SK-N-MC (cell line): Measurements from ENCODE around the gene UBAP1L.
"Not testable (repeated sequence)": the region's sequence is repeated elsewhere in the genome, so short reads cannot be mapped to it uniquely, and the experiment has no call there.

Experiments used
- DNase-seq: peaks from one replicate; pipeline ENCODE4 v3.0.0-alpha.2; 2011; ENCODE audit warnings: low read depth, low spot score
- H3K27ac ChIP-seq: fragments of 200-600 bp; sonication (generic); 2 replicates; pipeline ENCODE4 v1.5.1; 2016; ENCODE audit warnings: mixed run types
- H3K36me3 ChIP-seq: fragments of 200-600 bp; sonication (generic); 2 replicates; pipeline ENCODE4 v1.6.1; 2017; ENCODE audit warnings: antibody characterized with exemption, low read length, mixed read lengths; ENCODE audit not compliant: insufficient read depth
- H3K4me3 ChIP-seq: fragments of 200-600 bp; sonication (generic); 2 replicates; pipeline ENCODE4 v1.5.1; 2016
- H3K9ac ChIP-seq: fragments of 200-600 bp; sonication (generic); 2 replicates; pipeline ENCODE4 v1.8.0; 2017; ENCODE audit warnings: mixed run types, mixed read lengths; ENCODE audit not compliant: insufficient read length
- H3K9me3 ChIP-seq: fragments of 200-600 bp; sonication (generic); 2 replicates; pipeline ENCODE4 v1.6.1; 2017; ENCODE audit warnings: low read depth, mild to moderate bottlenecking, antibody characterized with exemption, low read length, moderate library complexity, mixed read lengths
- EZH2 ChIP-seq: fragments of 200-600 bp; sonication (generic); IDR thresholded peaks from one replicate; pipeline ENCODE4 v1.6.1; 2017; ENCODE audit warnings: antibody characterized with exemption
- FOXP2 ChIP-seq: optimal IDR thresholded peaks from 2 replicates; pipeline ENCODE3; 2011; ENCODE audit warnings: mild to moderate bottlenecking, moderate library complexity; ENCODE audit not compliant: insufficient read depth; ENCODE audit errors: extremely low read length, control extremely low read depth
- POLR2AphosphoS5 ChIP-seq: IDR thresholded peaks from 2 replicates; pipeline ENCODE4 v1.6.1; 2012; ENCODE audit warnings: mild to moderate bottlenecking, low read depth, low read length, borderline replicate concordance

The UBAP1L gene

DNA sequence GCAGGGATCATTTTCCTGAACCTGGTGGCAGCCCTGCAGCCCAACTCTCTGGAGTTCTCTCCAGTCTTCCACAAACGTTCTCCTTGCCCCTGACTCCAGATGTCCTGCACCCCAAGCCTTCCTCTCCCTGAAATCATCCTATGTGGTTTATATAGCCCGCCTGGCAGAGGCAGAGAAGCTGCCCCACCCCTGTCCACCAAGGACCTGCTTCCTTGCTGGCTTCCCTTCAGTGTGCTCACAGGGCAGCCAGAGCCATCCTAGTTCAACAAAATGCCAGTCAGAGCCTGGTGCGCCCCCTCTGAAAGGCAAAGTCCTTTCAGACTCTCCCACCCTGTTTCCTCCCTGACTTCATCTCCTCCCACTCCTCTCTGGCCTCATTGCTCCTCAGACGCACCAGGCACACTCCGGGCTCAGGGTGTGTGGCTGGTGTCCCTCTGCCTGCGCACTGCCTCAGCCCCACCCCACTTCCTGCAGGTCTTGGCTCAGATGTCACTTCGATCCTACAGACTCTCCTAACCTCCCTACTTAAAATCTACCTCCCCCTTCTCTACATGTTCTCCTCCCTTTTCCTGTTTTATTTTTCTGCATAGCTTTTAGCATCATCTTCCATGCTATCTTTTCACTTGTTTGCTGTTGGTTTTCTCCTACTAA, 32.6 kb downstream of the UBAP1L start:
- no peaks in the 10 kb centered on the region for H3K36me3 ChIP-seq
- no peak for DNase-seq
- H3K9me3 ChIP-seq, result no peaks in the 10 kb centered on the region
- no peak overlapping the region for H3K9ac ChIP-seq
- H3K4me3 ChIP-seq, result no peak overlapping the region
- no peak overlapping the region for H3K27ac ChIP-seq
- no peak for TF ChIP-seq FOXP2
- TF ChIP-seq EZH2, result no peak
- no peak for TF ChIP-seq POLR2AphosphoS5

DNA sequence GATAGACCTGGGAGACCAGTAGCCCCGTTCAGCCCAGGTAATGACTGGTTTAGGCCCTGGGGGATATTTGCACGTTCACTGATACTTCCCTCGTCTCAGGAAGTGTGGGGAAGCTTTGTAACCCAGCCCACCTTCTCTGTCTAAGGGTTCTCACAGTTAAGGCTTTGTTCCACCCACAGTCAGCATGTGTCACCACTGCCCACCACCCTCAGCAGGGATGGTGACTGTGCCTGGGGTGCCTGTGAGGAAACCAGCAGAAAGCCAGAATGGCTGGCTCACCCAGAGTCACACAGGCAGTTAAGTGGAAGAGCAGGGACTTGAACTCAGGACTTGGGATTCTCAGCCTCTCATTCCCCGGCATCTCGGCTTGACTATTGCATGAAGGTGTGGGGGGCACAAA, 33.2 kb downstream of the UBAP1L start:
- Histone ChIP-seq H3K4me3 (no peak overlapping the region), H3K36me3 (no peaks in the 10 kb centered on the region), H3K9me3 (no peaks in the 10 kb centered on the region), H3K9ac (no peak overlapping the region), H3K27ac (no peak overlapping the region)
- TF ChIP-seq POLR2AphosphoS5, result no peak
- TF ChIP-seq EZH2, result no peak
- TF ChIP-seq FOXP2, result no peak
- DNase-seq, result no peak

DNA sequence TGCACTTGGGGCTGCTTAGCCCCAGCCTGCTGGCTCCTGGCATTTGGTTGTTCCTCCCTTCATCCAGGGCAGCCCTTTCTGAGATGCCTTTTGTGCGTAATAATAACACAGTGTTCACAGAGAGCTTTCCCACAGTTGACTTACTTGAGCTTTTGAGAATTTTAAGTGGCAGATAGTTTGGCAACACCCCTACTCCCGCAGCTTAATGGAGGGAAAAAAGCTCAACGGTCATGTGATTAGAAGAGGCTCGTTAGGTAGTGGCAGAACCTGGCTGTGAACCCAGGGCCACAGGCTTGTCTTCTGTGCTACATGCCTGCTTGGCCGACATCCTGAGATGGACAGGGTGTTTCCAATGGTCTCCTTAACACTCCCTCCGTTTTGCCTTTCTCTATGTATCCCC, 33.7 kb downstream of the UBAP1L start:
- no peak overlapping the region for H3K27ac ChIP-seq
- DNase-seq, result no peak
- no peaks in the 10 kb centered on the region for H3K36me3 ChIP-seq
- H3K9ac ChIP-seq, result no peak overlapping the region
- H3K4me3 ChIP-seq, result no peak overlapping the region
- no peak for TF ChIP-seq FOXP2
- TF ChIP-seq POLR2AphosphoS5, result no peak
- no peak for TF ChIP-seq EZH2
- H3K9me3 ChIP-seq, result no peaks in the 10 kb centered on the region

DNA sequence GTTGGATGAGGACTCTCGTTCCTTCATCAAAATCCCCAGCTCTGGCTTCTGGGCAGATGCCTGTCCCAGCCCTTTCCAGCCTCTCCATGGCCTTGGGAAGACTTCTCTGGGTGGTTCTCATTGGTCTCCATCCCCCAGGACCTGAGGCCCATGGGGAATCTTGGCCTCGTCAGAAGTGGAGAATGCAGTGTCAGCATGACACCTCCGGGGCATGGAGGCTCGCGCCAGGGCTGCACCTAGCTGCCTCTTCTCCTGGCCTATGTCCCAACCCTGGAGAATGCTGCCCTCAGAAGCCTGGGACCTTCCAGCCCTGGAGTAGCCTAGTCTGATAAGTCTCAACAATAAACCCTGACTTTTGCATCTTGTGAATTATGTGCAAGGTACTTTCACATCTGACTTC, 35.4 kb downstream of the UBAP1L start:
- Histone ChIP-seq H3K4me3 (no peak overlapping the region), H3K36me3 (no peaks in the 10 kb centered on the region), H3K9me3 (no peaks in the 10 kb centered on the region), H3K9ac (no peak overlapping the region), H3K27ac (no peak overlapping the region)
- no peak for TF ChIP-seq EZH2
- TF ChIP-seq POLR2AphosphoS5, result no peak
- TF ChIP-seq FOXP2, result no peak
- DNase-seq, result no peak

DNA sequence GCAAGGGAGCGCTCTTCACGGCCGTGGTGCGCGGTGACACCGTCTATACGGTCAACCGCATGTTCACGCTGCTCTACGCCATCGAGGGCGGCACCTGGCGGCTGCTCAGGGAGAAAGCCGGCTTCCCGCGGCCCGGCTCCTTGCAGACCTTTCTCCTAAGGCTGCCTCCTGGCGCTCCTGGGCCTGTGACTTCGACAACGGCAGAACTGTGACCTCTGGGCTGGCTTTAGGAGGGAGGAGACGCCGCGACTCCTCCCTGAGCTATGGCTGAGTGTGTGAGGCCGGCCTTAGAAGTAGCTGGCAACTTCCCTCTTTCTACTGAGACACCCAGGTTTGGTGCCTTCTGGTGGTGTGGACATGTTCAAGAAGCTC, 37.0 kb downstream of the UBAP1L start:
- Histone ChIP-seq H3K9me3 (no peaks in the 10 kb centered on the region), H3K36me3 (no peaks in the 10 kb centered on the region), H3K9ac (no peak overlapping the region), H3K4me3 (no peak overlapping the region), H3K27ac (no peak overlapping the region)
- no peak for TF ChIP-seq FOXP2
- no peak for TF ChIP-seq EZH2
- no peak for TF ChIP-seq POLR2AphosphoS5
- no peak for DNase-seq

DNA sequence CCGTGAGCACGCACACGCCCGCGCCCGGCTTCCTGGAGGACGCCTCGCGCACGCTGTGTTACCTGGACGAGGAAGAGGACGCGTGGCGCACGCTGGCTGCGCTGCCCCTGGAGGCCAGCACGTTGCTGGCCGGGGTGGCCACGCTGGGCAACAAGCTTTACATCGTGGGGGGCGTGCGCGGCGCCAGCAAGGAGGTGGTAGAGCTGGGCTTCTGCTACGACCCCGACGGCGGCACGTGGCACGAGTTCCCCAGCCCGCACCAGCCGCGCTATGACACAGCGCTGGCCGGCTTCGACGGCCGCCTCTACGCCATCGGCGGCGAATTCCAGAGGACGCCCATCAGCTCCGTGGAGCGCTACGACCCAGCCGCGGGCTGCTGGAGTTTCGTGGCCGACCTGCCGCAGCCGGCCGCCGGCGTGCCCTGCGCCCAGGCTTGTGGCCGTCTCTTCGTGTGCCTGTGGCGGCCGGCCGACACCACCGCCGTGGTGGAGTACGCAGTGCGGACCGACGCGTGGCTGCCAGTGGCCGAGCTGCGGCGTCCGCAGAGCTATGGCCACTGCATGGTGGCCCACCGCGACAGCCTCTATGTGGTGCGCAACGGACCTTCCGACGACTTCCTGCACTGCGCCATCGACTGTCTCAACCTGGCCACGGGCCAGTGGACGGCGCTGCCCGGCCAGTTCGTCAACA, 37.6 kb downstream of the UBAP1L start:
- no peak for TF ChIP-seq EZH2
- no peak for TF ChIP-seq POLR2AphosphoS5
- no peak for TF ChIP-seq FOXP2
- Histone ChIP-seq H3K36me3 (no peaks in the 10 kb centered on the region), H3K9ac (no peak overlapping the region), H3K9me3 (no peaks in the 10 kb centered on the region), H3K27ac (no peak overlapping the region), H3K4me3 (no peak overlapping the region)
- no peak for DNase-seq

DNA sequence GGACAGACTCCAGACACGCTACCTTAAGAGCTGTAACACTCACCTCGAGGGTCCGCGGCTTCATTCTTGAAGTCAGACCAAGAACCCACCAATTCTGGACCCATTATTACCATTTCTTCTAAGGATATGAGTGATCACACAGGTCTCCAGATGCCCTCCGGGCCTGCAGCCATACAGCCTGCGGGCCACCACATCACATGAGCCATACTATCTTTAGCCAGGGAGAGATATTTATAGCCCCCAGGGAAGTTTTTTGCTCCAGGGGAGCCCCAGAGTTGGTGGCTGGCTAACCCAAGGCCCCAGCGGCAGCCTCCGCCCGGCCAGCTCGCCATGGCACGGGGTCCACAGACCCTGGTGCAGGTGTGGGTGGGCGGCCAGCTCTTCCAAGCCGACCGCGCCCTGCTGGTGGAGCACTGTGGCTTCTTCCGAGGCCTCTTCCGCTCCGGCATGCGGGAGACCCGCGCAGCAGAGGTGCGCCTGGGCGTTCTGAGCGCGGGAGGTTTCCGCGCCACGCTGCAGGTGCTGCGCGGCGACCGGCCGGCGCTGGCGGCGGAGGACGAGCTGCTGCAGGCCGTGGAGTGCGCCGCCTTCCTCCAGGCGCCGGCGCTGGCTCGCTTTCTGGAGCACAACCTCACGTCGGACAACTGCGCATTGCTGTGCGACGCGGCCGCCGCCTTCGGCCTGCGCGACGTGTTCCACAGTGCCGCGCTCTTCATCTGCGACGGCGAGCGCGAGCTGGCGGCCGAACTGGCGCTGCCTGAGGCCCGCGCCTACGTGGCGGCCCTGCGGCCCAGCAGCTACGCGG, 38.3 kb downstream of the UBAP1L start, which contains the start of gene KBTBD13:
Gene KBTBD13 (plus strand): TSS at position 261 of the 805 bp plus-strand sequence. CDS start 70 bp downstream, at position 331.
- Histone ChIP-seq H3K4me3 (no peak within 1 kb of the TSS), H3K27ac (no peak within 1 kb of the TSS), H3K36me3 (no peaks in the 10 kb centered on the region), H3K9me3 (no peaks in the 10 kb centered on the region), H3K9ac (no peak within 1 kb of the TSS)
- DNase-seq, result no peak
- TF ChIP-seq POLR2AphosphoS5 (no peak), EZH2 (no peak), FOXP2 (no peak)

DNA sequence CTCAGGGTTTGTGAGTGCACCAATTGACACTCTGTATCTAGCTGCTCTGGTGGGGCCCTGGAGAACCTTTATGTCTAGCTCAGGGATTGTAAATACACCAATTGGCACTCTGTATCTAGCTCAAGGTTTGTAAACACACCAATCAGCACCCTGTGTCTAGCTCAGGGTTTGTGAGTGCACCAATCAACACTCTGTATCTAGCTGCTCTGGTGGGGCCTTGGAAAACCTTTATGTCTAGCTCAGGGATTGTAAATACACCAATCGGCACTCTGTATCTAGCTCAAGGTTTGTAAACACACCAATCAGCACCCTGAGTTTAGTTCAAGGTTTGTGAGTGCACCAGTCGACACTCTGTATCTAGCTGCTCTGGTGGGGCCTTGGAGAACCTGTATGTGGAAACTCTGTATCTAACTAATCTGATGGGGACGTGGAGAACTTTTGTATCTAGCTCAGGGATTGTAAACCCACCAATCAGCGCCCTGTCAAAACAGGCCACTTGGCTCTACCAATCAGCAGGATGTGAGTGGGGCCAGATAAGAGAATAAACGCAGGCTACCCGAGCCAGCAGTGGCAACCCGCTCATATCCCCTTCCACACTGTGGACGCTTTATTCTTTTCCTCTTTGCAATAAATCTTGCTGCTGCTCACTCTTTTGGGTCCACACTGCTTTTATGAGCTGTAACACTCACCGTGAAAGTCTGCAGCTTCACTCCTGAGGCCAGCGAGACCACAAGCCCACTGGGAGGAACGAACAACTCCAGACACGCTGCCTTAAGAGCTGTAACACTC, 39.2 kb downstream of the UBAP1L start:
- not testable (repeated sequence) for DNase-seq, H3K9me3 ChIP-seq, H3K36me3 ChIP-seq, H3K9ac ChIP-seq, H3K4me3 ChIP-seq, H3K27ac ChIP-seq

DNA sequence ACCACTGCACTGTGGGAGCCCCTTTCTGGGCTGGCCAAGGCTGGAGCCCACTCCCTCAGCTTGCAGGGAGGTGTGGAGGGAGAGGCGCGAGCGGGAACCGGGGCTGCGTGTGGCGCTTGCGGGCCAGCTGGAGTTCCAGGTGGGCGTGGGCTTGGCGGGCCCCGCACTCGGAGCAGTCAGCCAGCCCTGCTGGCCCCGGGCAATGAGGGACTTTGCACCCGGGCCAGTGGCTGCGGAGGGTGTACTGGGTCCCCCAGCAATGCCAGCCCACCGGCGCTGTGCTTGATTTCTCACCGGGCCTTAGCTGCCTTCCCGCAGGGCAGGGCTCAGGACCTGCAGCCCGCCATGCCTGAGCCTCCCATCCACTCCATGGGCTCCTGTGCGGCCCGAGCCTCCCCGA, 40.1 kb downstream of the UBAP1L start:
- not testable (repeated sequence) for H3K9me3 ChIP-seq, H3K36me3 ChIP-seq, H3K9ac ChIP-seq, H3K27ac ChIP-seq, H3K4me3 ChIP-seq, DNase-seq
